Measurements from ENCODE around the gene REG4. TPM values are rescaled to one million over a fixed set of nuclear protein-coding genes. Genes with fewer than 3 reads are reported as not detected.
A peak's percentile ranks its signal among the peaks of the same experiment; 100 is the strongest.

The REG4 gene
- total RNA-seq, 1 experiment from 2014 or later = not detected

DNA sequence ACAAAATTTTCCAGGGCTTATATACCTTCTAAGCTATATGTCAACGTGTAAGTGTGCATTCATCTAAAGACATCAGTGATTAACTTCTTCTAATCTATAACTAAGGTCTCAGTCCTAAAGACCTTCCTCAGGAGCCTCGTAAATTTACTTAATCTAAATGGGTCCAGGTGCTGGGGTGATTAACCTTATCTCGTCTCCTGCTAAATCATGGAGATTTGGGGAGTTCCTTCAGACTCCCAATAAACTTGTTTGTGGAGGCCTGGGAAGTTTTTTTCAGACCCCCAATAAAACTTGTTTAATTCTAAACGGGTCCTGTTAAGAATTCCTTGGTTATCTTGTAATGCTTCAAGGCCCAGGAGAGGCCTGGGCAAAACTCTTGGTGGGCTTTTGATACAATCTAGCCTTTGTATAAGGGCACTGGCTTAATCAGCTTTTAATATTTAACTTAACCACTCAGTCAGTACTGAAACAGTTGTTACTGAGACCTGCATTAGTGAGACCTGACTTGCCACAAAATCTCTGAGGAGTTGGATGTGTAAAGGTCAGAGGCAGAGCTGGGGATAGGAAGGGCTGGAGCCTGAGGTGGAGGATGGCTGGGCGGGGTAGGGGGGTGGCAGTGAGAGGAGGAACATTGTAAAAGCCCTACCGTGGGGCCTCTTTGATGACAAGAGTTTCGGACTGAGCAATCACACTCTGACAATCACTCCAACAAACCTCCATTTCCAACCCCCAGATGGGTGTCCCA, 36.3 kb downstream of the REG4 start:
- BruUV-seq (replicated peaks) = no TSS peak
- no peak overlapping the region for H3K27ac Mint-ChIP-seq (ENCODE audit: low read depth, unreplicated experiment)
- H3K4me3 Mint-ChIP-seq (ENCODE audit: unreplicated experiment) = no peak overlapping the region

GRCh38 chr1:119773711-119774241, 37.5 kb downstream of the REG4 start:
- BruUV-seq (replicated peaks) = no TSS peak
- intact Hi-C loops (cut with micrococcal nuclease) = no loop called here
- TF ChIP-seq CTCF (IDR thresholded peaks at IDR 0.05; ENCODE audit: unreplicated experiment) = no peak
- Mint-ChIP-seq H3K36me3 (ENCODE audit: insufficient read depth, unreplicated experiment) (no peaks in the 10 kb centered on the region), H3K27me3 (ENCODE audit: insufficient read depth, unreplicated experiment) (no peaks in the 10 kb centered on the region), H3K4me3 (ENCODE audit: unreplicated experiment) (no peak overlapping the region), H3K27ac (ENCODE audit: low read depth, unreplicated experiment) (no peak overlapping the region), H3K9me3 (ENCODE audit: unreplicated experiment) (no peaks in the 10 kb centered on the region), H3K4me1 (ENCODE audit: insufficient read depth, unreplicated experiment) (no peaks in the 10 kb centered on the region)
- ChIA-PET POLR2A (no interaction called here), CTCF (interaction anchor here (0.6 to 2.1 kb wide), 3 partner anchors 30 to 194 kb away, joined by 3 to 6 read pairs (median 3); no protein-coding TSS in a partner anchor)
- DNase-seq (ENCODE audit: unreplicated experiment) = peak; percentile 17

More for the DNA sequence above, 36.3 kb downstream of the REG4 start:
- no peak for TF ChIP-seq CTCF (IDR thresholded peaks at IDR 0.05; ENCODE audit: unreplicated experiment)
- no peak for DNase-seq (ENCODE audit: unreplicated experiment)
- no peaks in the 10 kb centered on the region for H3K9me3 Mint-ChIP-seq (ENCODE audit: unreplicated experiment)
- H3K36me3 Mint-ChIP-seq (ENCODE audit: insufficient read depth, unreplicated experiment) = no peaks in the 10 kb centered on the region
- H3K4me1 Mint-ChIP-seq (ENCODE audit: insufficient read depth, unreplicated experiment) = no peaks in the 10 kb centered on the region
- ChIA-PET CTCF (interaction anchor here (0.6 to 2.1 kb wide), 4 partner anchors 32 to 193 kb away, joined by 3 to 6 read pairs (median 4); no protein-coding TSS in a partner anchor), POLR2A (no interaction called here)
- H3K27me3 Mint-ChIP-seq (ENCODE audit: insufficient read depth, unreplicated experiment) = peaks cover 8% of the 10 kb centered on the region
- intact Hi-C loops (cut with micrococcal nuclease) = no loop called here

- CTCF ChIA-PET = no interaction called here
- H3K4me3 Mint-ChIP-seq (ENCODE audit: unreplicated experiment) = no peak overlapping the region
- no TSS peak for BruUV-seq (replicated peaks)
- intact Hi-C loops (cut with micrococcal nuclease) = no loop called here
- H3K27ac Mint-ChIP-seq (ENCODE audit: low read depth, unreplicated experiment) = no peak overlapping the region
- no peaks in the 10 kb centered on the region for H3K27me3 Mint-ChIP-seq (ENCODE audit: insufficient read depth, unreplicated experiment)
- no peak for TF ChIP-seq CTCF (IDR thresholded peaks at IDR 0.05; ENCODE audit: unreplicated experiment)
- H3K9me3 Mint-ChIP-seq (ENCODE audit: unreplicated experiment) = no peaks in the 10 kb centered on the region
- POLR2A ChIA-PET = no interaction called here
- DNase-seq (ENCODE audit: unreplicated experiment) = no peak
- H3K36me3 Mint-ChIP-seq (ENCODE audit: insufficient read depth, unreplicated experiment) = no peaks in the 10 kb centered on the region
- H3K4me1 Mint-ChIP-seq (ENCODE audit: insufficient read depth, unreplicated experiment) = peaks cover 2% of the 10 kb centered on the region
Measured at GRCh38 chr1:119772298-119772697, 39.0 kb downstream of the REG4 start.

DNA sequence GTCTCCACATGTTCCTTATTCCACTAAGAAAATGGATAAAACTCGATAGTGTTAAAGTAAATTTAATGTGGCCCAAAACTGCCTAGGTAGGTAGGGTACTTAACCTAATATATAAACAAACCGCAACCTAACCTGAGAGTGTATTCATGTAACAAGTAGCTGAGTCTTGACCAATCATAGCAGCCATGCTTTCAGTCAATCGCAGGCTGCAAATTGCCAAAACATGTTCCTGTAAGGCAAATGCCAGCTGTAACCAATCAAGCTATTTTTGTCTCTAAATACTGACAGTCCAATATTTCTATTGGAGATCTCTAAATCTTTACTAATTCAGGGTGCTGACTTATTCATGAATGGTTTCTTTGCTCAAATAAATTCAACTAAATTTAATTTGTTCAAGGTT, 39.5 kb downstream of the REG4 start:
- BruUV-seq (replicated peaks) = no TSS peak
- no peak for TF ChIP-seq CTCF (IDR thresholded peaks at IDR 0.05; ENCODE audit: unreplicated experiment)
- DNase-seq (ENCODE audit: unreplicated experiment) = no peak
- Mint-ChIP-seq H3K36me3 (ENCODE audit: insufficient read depth, unreplicated experiment) (no peaks in the 10 kb centered on the region), H3K9me3 (ENCODE audit: unreplicated experiment) (no peaks in the 10 kb centered on the region), H3K27me3 (ENCODE audit: insufficient read depth, unreplicated experiment) (no peaks in the 10 kb centered on the region), H3K4me1 (ENCODE audit: insufficient read depth, unreplicated experiment) (peaks cover 5% of the 10 kb centered on the region), H3K4me3 (ENCODE audit: unreplicated experiment) (no peak overlapping the region), H3K27ac (ENCODE audit: low read depth, unreplicated experiment) (no peak overlapping the region)
- ChIA-PET CTCF (no interaction called here), POLR2A (no interaction called here)
- intact Hi-C loops (cut with micrococcal nuclease) = no loop called here
